GM23338 (cell line): ENCODE measurements around the gene SLC2A9. TPM values are rescaled to one million over a fixed set of nuclear protein-coding genes. Genes with fewer than 3 reads are reported as not detected.

Experiments used
- ATAC-seq: fragments of 200-7000 bp; cut with Tn5 transposase; 3 replicates; pipeline ENCODE4 v1.9.1; 2020
- DNase-seq: peaks from one replicate; pipeline ENCODE4 v3.0.0-alpha.2; 2015; ENCODE audit warnings: low spot score
- H2AFZ ChIP-seq: fragments of 200-600 bp; sonication (generic); 2 replicates; pipeline ENCODE4 v1.8.0; 2016; ENCODE audit warnings: antibody characterized with exemption, mild to moderate bottlenecking, moderate library complexity
- H3F3A ChIP-seq: fragments of 200-600 bp; sonication (generic); replicated peaks from 2 replicates; pipeline ENCODE4 v1.8.0; 2017; ENCODE audit warnings: antibody characterized with exemption, mixed run types, low read depth
- H3K27ac ChIP-seq: fragments of 200-600 bp; sonication (generic); 2 replicates; pipeline ENCODE4 v1.6.1; 2016; ENCODE audit warnings: low read depth
- H3K27me3 ChIP-seq: fragments of 200-600 bp; sonication (generic); 2 replicates; pipeline ENCODE4 v1.8.0; 2016; ENCODE audit warnings: mild to moderate bottlenecking, mixed run types, moderate library complexity; ENCODE audit not compliant: insufficient read depth
- H3K36me3 ChIP-seq: fragments of 200-600 bp; sonication (generic); 2 replicates; pipeline ENCODE4 v1.8.0; 2016; ENCODE audit warnings: mild to moderate bottlenecking; ENCODE audit not compliant: insufficient read depth
- H3K4me1 ChIP-seq: fragments of 200-600 bp; sonication (generic); 2 replicates; pipeline ENCODE4 v1.8.0; 2016; ENCODE audit warnings: mild to moderate bottlenecking, moderate library complexity; ENCODE audit not compliant: insufficient read depth
- H3K4me2 ChIP-seq: fragments of 200-600 bp; sonication (generic); 2 replicates; pipeline ENCODE4 v1.7.1; 2017; ENCODE audit warnings: mixed run types
- H3K4me3 ChIP-seq: fragments of 200-600 bp; sonication (generic); 2 replicates; pipeline ENCODE4 v1.6.1; 2016; ENCODE audit warnings: mixed run types
- H3K79me2 ChIP-seq: fragments of 200-600 bp; sonication (generic); replicated peaks from 2 replicates; pipeline ENCODE4 v1.8.0; 2017; ENCODE audit warnings: mild to moderate bottlenecking; ENCODE audit not compliant: insufficient read depth
- H3K9me2 ChIP-seq: fragments of 200-600 bp; sonication (generic); 2 replicates; pipeline ENCODE4 v1.8.0; 2017; ENCODE audit not compliant: insufficient read depth
- H4K20me1 ChIP-seq: fragments of 200-600 bp; sonication (generic); replicated peaks from 2 replicates; pipeline ENCODE4 v1.8.0; 2017; ENCODE audit warnings: mild to moderate bottlenecking; ENCODE audit not compliant: insufficient read depth
- H3K27ac Mint-ChIP-seq: 2 replicates; pipeline ENCODE4 v1.8.0; 2020; ENCODE audit warnings: inconsistent platforms, mild to moderate bottlenecking, moderate library complexity, mixed read lengths
- H3K27me3 Mint-ChIP-seq: 3 replicates; pipeline ENCODE4 v1.8.0; 2022; ENCODE audit warnings: low read depth, mild to moderate bottlenecking, moderate library complexity, mixed read lengths, inconsistent platforms; ENCODE audit not compliant: insufficient read depth, poor library complexity
- H3K36me3 Mint-ChIP-seq: 3 replicates; pipeline ENCODE4 v1.8.0; 2021; ENCODE audit warnings: low read depth, mild to moderate bottlenecking, inconsistent platforms, moderate library complexity, mixed read lengths
- H3K4me1 Mint-ChIP-seq: 3 replicates; pipeline ENCODE4 v1.8.0; 2020; ENCODE audit warnings: mild to moderate bottlenecking, inconsistent platforms, mixed read lengths
- H3K4me3 Mint-ChIP-seq: 3 replicates; pipeline ENCODE4 v1.8.0; 2021; ENCODE audit warnings: moderate library complexity, mild to moderate bottlenecking, inconsistent platforms, mixed read lengths
- H3K9me3 Mint-ChIP-seq: 3 replicates; pipeline ENCODE4 v1.8.0; 2020; ENCODE audit warnings: moderate library complexity, mild to moderate bottlenecking, inconsistent platforms, mixed read lengths
- CTCF ChIP-seq, 2 experiments: fragments of 200-600 bp in 1 of 2; sonication (generic) in 1 of 2; conservative IDR thresholded peaks; 2 replicates each; pipeline versions ENCODE4 v1.5.1 to v1.6.1; 2016 to 2017; ENCODE audit warnings: antibody characterized with exemption in 2 of 2, low read depth in 2 of 2, mild to moderate bottlenecking in 2 of 2, moderate library complexity in 1 of 2
- ETS1 ChIP-seq: IDR thresholded peaks from 2 replicates; pipeline ENCODE4 v1.6.1; 2016; ENCODE audit warnings: antibody characterized with exemption
- EZH2 ChIP-seq: fragments of 200-600 bp; sonication (generic); IDR thresholded peaks from one replicate; pipeline ENCODE4 v1.8.0; 2017; ENCODE audit warnings: antibody characterized with exemption, mild to moderate bottlenecking, low read depth; ENCODE audit not compliant: unreplicated experiment
- JUNB ChIP-seq: IDR thresholded peaks from one replicate; pipeline ENCODE4 v1.6.1; 2016; ENCODE audit warnings: antibody characterized with exemption; ENCODE audit not compliant: unreplicated experiment
- POLR2AphosphoS5 ChIP-seq: IDR thresholded peaks from 2 replicates; pipeline ENCODE4 v1.6.1; 2016; ENCODE audit warnings: antibody characterized with exemption, low read depth
- REST ChIP-seq: IDR thresholded peaks from one replicate; pipeline ENCODE4 v1.6.1; 2018; ENCODE audit warnings: antibody characterized with exemption; ENCODE audit not compliant: unreplicated experiment
- ZNF331 ChIP-seq: fragments of 250-450 bp; sonication (Bioruptor Pico); IDR thresholded peaks from 2 replicates; pipeline ENCODE4 v1.5.0; 2020; ENCODE audit warnings: low read depth, mild to moderate bottlenecking, moderate library complexity
- polyA plus RNA-seq: library from polyadenylated mRNA; unstranded; fragments of >200 nt; fragmentation: Nextera tagmentation; extraction: Ambion mirVana; gene quantifications from 2 replicates; pipeline ENCODE4 v1.2.1, GENCODE V29; 2016
- total RNA-seq: library from RNA; depleted of rRNA; stranded (reverse); fragments of >200 nt; shearing (Covaris generic); gene quantifications from 2 replicates; pipeline ENCODE4 v1.2.3, GENCODE V29; 2014

The SLC2A9 gene
- total and polyA plus RNA-seq, 2 experiments from 2014 or later = 0.21 to 0.40 TPM

GRCh38 chr4:10011277-10011676, 10.0 kb downstream of the SLC2A9 start:
- H3K4me3 ChIP-seq = no peak overlapping the region
- no peak for ATAC-seq
- H3K27me3 Mint-ChIP-seq = peaks cover 5% of the 10 kb centered on the region
- no peak overlapping the region for H2AFZ ChIP-seq
- no peaks in the 10 kb centered on the region; the same call in 2 of the 3 replicates for H3K4me1 Mint-ChIP-seq
- H3K9me2 ChIP-seq = no peaks in the 10 kb centered on the region
- H3K4me1 ChIP-seq = no peaks in the 10 kb centered on the region
- H3K4me2 ChIP-seq = no peak overlapping the region
- no peaks in the 10 kb centered on the region for H3K36me3 Mint-ChIP-seq
- no peaks in the 10 kb centered on the region for H3K79me2 ChIP-seq
- no peaks in the 10 kb centered on the region for H3K27me3 ChIP-seq
- no peak overlapping the region for H3K4me3 Mint-ChIP-seq
- H3F3A ChIP-seq = no peaks in the 10 kb centered on the region
- no peak for DNase-seq
- no peak overlapping the region for H3K27ac ChIP-seq
- H3K27ac Mint-ChIP-seq = no peak overlapping the region
- no peak for TF ChIP-seq CTCF (conservative IDR thresholded peaks at IDR 0.05; ENCODE audit: low read depth in 2 of 2)
- H3K9me3 Mint-ChIP-seq = no peaks in the 10 kb centered on the region
- H4K20me1 ChIP-seq = no peaks in the 10 kb centered on the region
- no peaks in the 10 kb centered on the region for H3K36me3 ChIP-seq

- no peaks in the 10 kb centered on the region for H3K9me3 Mint-ChIP-seq
- no peak overlapping the region for H3K27ac ChIP-seq
- no peaks in the 10 kb centered on the region for H3K79me2 ChIP-seq
- no peak overlapping the region; the same call in 1 of the 2 replicates for H2AFZ ChIP-seq
- DNase-seq = no peak
- peaks cover 5% of the 10 kb centered on the region for H3K27me3 Mint-ChIP-seq
- H3F3A ChIP-seq = no peaks in the 10 kb centered on the region
- H3K36me3 Mint-ChIP-seq = no peaks in the 10 kb centered on the region
- TF ChIP-seq ETS1 = no peak
- H3K36me3 ChIP-seq = no peaks in the 10 kb centered on the region
- H3K4me2 ChIP-seq = no peak overlapping the region
- H3K4me3 ChIP-seq = no peak overlapping the region
- H3K4me1 Mint-ChIP-seq = no peaks in the 10 kb centered on the region; the same call in 2 of the 3 replicates
- no peaks in the 10 kb centered on the region for H4K20me1 ChIP-seq
- H3K4me1 ChIP-seq = no peaks in the 10 kb centered on the region
- H3K27ac Mint-ChIP-seq = no peak overlapping the region
- H3K27me3 ChIP-seq = no peaks in the 10 kb centered on the region
- ATAC-seq = no peak
- H3K4me3 Mint-ChIP-seq = no peak overlapping the region
- H3K9me2 ChIP-seq = no peaks in the 10 kb centered on the region
Observed at GRCh38 chr4:10009861-10010500, 11.3 kb downstream of the SLC2A9 start.

GRCh38 chr4:10008609-10009005, 12.7 kb downstream of the SLC2A9 start:
- H3K9me3 Mint-ChIP-seq = no peaks in the 10 kb centered on the region
- no peaks in the 10 kb centered on the region for H3K27me3 ChIP-seq
- no peaks in the 10 kb centered on the region for H3K79me2 ChIP-seq
- H3K27ac Mint-ChIP-seq = no peak overlapping the region
- no peaks in the 10 kb centered on the region for H3K36me3 Mint-ChIP-seq
- DNase-seq (no peak), ATAC-seq (no peak)
- H3K4me1 Mint-ChIP-seq = no peaks in the 10 kb centered on the region; the same call in 2 of the 3 replicates
- no peak overlapping the region for H2AFZ ChIP-seq
- H3F3A ChIP-seq = no peaks in the 10 kb centered on the region
- no peak overlapping the region for H3K4me2 ChIP-seq
- H3K4me3 ChIP-seq = no peak overlapping the region
- H3K9me2 ChIP-seq = no peaks in the 10 kb centered on the region
- H3K27me3 Mint-ChIP-seq = peaks cover 5% of the 10 kb centered on the region
- no peak overlapping the region for H3K27ac ChIP-seq
- no peaks in the 10 kb centered on the region for H4K20me1 ChIP-seq
- no peak overlapping the region for H3K4me3 Mint-ChIP-seq
- no peaks in the 10 kb centered on the region for H3K4me1 ChIP-seq
- H3K36me3 ChIP-seq = no peaks in the 10 kb centered on the region
- TF ChIP-seq EZH2 (no peak), REST (no peak), ZNF331 (CRISPR knock-in tag) (no peak), CTCF (conservative IDR thresholded peaks at IDR 0.05; ENCODE audit: low read depth in 2 of 2) (no peak), POLR2AphosphoS5 (no peak), JUNB (no peak)
